B cell (primary cell): ENCODE results near the gene OLFM2. TPM values are rescaled to one million over a fixed set of nuclear protein-coding genes. Genes with fewer than 3 reads are reported as not detected.

Experiments used
- ATAC-seq: fragments of 200-7000 bp; cut with Tn5 transposase; one replicate; pipeline ENCODE4 v1.10.0; 2021; ENCODE audit warnings: low read depth, mild to moderate bottlenecking, moderate number of reproducible peaks, moderate library complexity
- CTCF ChIA-PET: fragments of 350-600 bp; sonication (Branson Sonifier 250); formaldehyde crosslinking; loops from one replicate; lab custom pipeline; 2021; ENCODE audit warnings: antibody characterized with exemption, inconsistent platforms; lab: Charles Lee
- POLR2A ChIA-PET: fragments of 350-600 bp; sonication (Branson Sonifier 250); formaldehyde crosslinking; loops from one replicate; lab custom pipeline; 2021; ENCODE audit warnings: antibody characterized with exemption; lab: Charles Lee
- DNase-seq: peaks from one replicate; pipeline ENCODE4 v3.0.0; 2013
- H2AFZ ChIP-seq: 2 replicates; pipeline ENCODE4 v1.6.1; 2012; ENCODE audit warnings: mild to moderate bottlenecking, low read depth, low read length; ENCODE audit not compliant: insufficient read depth, poor library complexity, severe bottlenecking
- H3K27ac ChIP-seq, 2 donors: 1 replicate in 1 of 2; 2 replicates in 1 of 2; pipeline ENCODE4 v1.5.1; 2012 to 2013; ENCODE audit warnings: low read length in 2 of 2, mild to moderate bottlenecking in 2 of 2, moderate library complexity in 1 of 2
- H3K27me3 ChIP-seq, 4 experiments: fragments of 200-600 bp in 1 of 4; sonication (generic) in 1 of 4; replicated peaks in 1 of 4; 1 replicate in 2 of 4; 2 replicates in 2 of 4; pipeline versions ENCODE4 v1.6.1 to v1.7.0; 2013 to 2016; ENCODE audit warnings: low read length in 3 of 4, mild to moderate bottlenecking in 2 of 4, mixed read lengths in 1 of 4, moderate library complexity in 1 of 4; ENCODE audit not compliant: insufficient read depth in 4 of 4, control insufficient read depth in 3 of 4; ENCODE audit errors: control extremely low read depth in 1 of 4
- H3K36me3 ChIP-seq, 2 experiments: replicated peaks in 1 of 2; 1 replicate in 1 of 2; 2 replicates in 1 of 2; pipeline versions ENCODE4 v1.6.1 to v1.7.1; 2013; ENCODE audit warnings: low read length in 1 of 2; ENCODE audit not compliant: insufficient read depth in 2 of 2, control insufficient read depth in 1 of 2; ENCODE audit errors: control extremely low read depth in 1 of 2, extremely low read depth in 1 of 2
- H3K4me1 ChIP-seq, 2 donors: fragments of 200-600 bp in 1 of 2; sonication (generic) in 1 of 2; 1 replicate in 1 of 2; 2 replicates in 1 of 2; pipeline versions ENCODE4 v1.5.1 to v1.6.1; 2013 to 2017; ENCODE audit warnings: low read length in 2 of 2; ENCODE audit not compliant: control insufficient read depth in 2 of 2, insufficient read depth in 2 of 2
- H3K4me2 ChIP-seq: replicated peaks from 2 replicates; pipeline ENCODE3; 2012; ENCODE audit warnings: mild to moderate bottlenecking, low read depth, low read length; ENCODE audit not compliant: poor library complexity, severe bottlenecking
- H3K4me3 ChIP-seq, 5 experiments: fragments of 200-600 bp in 1 of 5; sonication (generic) in 1 of 5; 1 replicate in 3 of 5; 2 replicates in 2 of 5; pipeline versions ENCODE4 v1.5.1 to v1.7.0; 2011 to 2016; ENCODE audit warnings: low read length in 4 of 5, mild to moderate bottlenecking in 4 of 5, low read depth in 2 of 5, control low read depth in 1 of 5, moderate library complexity in 1 of 5; ENCODE audit not compliant: insufficient read depth in 1 of 5; ENCODE audit errors: control extremely low read depth in 1 of 5, extremely low read depth in 1 of 5
- H3K79me2 ChIP-seq: fragments of 200-600 bp; sonication (generic); one replicate; pipeline ENCODE4 v1.6.0; 2016; ENCODE audit warnings: low read length; ENCODE audit not compliant: control insufficient read depth, insufficient read depth
- H3K9ac ChIP-seq: fragments of 200-600 bp; sonication (generic); 2 replicates; pipeline ENCODE4 v1.6.1; 2017; ENCODE audit warnings: mild to moderate bottlenecking, low read length, moderate library complexity
- H3K9me3 ChIP-seq, 3 donors: one replicate each; pipeline versions ENCODE4 v1.6.1 to v1.7.1; 2013; ENCODE audit warnings: low read length in 2 of 3; ENCODE audit not compliant: control insufficient read depth in 2 of 3, insufficient read depth in 1 of 3; ENCODE audit errors: control extremely low read depth in 1 of 3
- H4K20me1 ChIP-seq: 2 replicates; pipeline ENCODE4 v1.6.0; 2012; ENCODE audit warnings: mild to moderate bottlenecking, low read length; ENCODE audit not compliant: insufficient read depth, control insufficient read depth, poor library complexity, severe bottlenecking
- H3K27ac Mint-ChIP-seq: one replicate; pipeline ENCODE4 v1.8.0; 2021; ENCODE audit warnings: mixed read lengths
- H3K27me3 Mint-ChIP-seq: one replicate; pipeline ENCODE4 v1.8.0; 2021; ENCODE audit warnings: mixed read lengths
- H3K4me1 Mint-ChIP-seq: one replicate; pipeline ENCODE4 v1.8.0; 2021; ENCODE audit warnings: mixed read lengths
- H3K4me3 Mint-ChIP-seq: one replicate; pipeline ENCODE4 v1.8.0; 2021; ENCODE audit warnings: mixed read lengths
- H3K9me3 Mint-ChIP-seq: one replicate; pipeline ENCODE4 v1.8.0; 2022; ENCODE audit warnings: mixed read lengths; ENCODE audit not compliant: insufficient read depth
- CTCF ChIP-seq: fragments of 200-600 bp; IDR thresholded peaks from one replicate; pipeline ENCODE4 v1.8.0; 2022; ENCODE audit warnings: antibody characterized with exemption, mild to moderate bottlenecking
- EZH2 ChIP-seq: IDR thresholded peaks from 2 replicates; pipeline ENCODE4 v1.6.1; 2012; ENCODE audit warnings: borderline replicate concordance, low read depth, mild to moderate bottlenecking, moderate library complexity, low read length; ENCODE audit not compliant: insufficient read depth, poor library complexity, severe bottlenecking
- WGBS: methylation state at CpG from one replicate; pipeline ENCODE4 v1.1.5; 2013; ENCODE audit warnings: missing lambda C conversion rate; ENCODE audit not compliant: insufficient coverage; 5-methylcytosine and 5-hydroxymethylcytosine counted together
- intact Hi-C: fragments of 100-400 bp; cut with micrococcal nuclease; formaldehyde crosslinking; loops from one replicate; pipeline ENCODE4 v1.10.0; 2022
- polyA plus RNA-seq: library from polyadenylated mRNA; depleted of rRNA; stranded (reverse); fragments of >200 nt; gene quantifications from 2 replicates; pipeline ENCODE4 v1.2.3, GENCODE V29; 2012
- total RNA-seq, 2 donors: library from RNA; stranded (reverse); fragments of 120-200 nt in 1 of 2; gene quantifications; 1 replicate in 1 of 2; 2 replicates in 1 of 2; pipeline versions ENCODE4 v1.2.3 to v1.2.4, GENCODE V29; 2013 to 2022

OLFM2 gene
- total and polyA plus RNA-seq, 2 donors (not counting 1 experiment from before 2014, with no cell fraction given), result 0.15 TPM; not detected in 1

- no peaks in the 10 kb centered on the region for H3K9me3 Mint-ChIP-seq
- no peak overlapping the region for H3K4me3 Mint-ChIP-seq
- Histone ChIP-seq H3K4me3 (no peak overlapping the region), H3K9me3 (no peaks in the 10 kb centered on the region), H3K27me3 (no peaks in the 10 kb centered on the region), H3K27ac (no peak overlapping the region), H2AFZ (no peak overlapping the region), H3K36me3 (no peaks in the 10 kb centered on the region), H3K9ac (no peak overlapping the region), H3K4me1 (no peaks in the 10 kb centered on the region), H3K4me2 (no peak overlapping the region), H3K79me2 (no peaks in the 10 kb centered on the region), H4K20me1 (no peaks in the 10 kb centered on the region)
- POLR2A ChIA-PET, result no interaction called here
- intact Hi-C loops, result no loop called here
- DNase-seq, result no peak
- ATAC-seq, result no peak
- no peak overlapping the region for H3K27ac Mint-ChIP-seq
- no peaks in the 10 kb centered on the region for H3K4me1 Mint-ChIP-seq
- peaks cover 4% of the 10 kb centered on the region for H3K27me3 Mint-ChIP-seq
- 86% methylated on average over 11 of the region's 16 CpGs for WGBS
- TF ChIP-seq CTCF, result no peak
- no peak for TF ChIP-seq EZH2
- CTCF ChIA-PET, result no interaction called here
Observed at GRCh38 chr19:9865732-9866501, 70.4 kb downstream of the OLFM2 start.

GRCh38 chr19:9863759-9864158, 72.6 kb downstream of the OLFM2 start:
- intact Hi-C loops, result no loop called here
- no peaks in the 10 kb centered on the region for H3K36me3 ChIP-seq
- WGBS, result 81% methylated on average over 5 of the region's 5 CpGs
- POLR2A ChIA-PET, result no interaction called here
- Mint-ChIP-seq H3K9me3 (no peaks in the 10 kb centered on the region), H3K4me3 (no peak overlapping the region), H3K4me1 (no peaks in the 10 kb centered on the region), H3K27ac (no peak overlapping the region), H3K27me3 (peaks cover 4% of the 10 kb centered on the region)
- H3K27ac ChIP-seq, result no peak overlapping the region
- ATAC-seq, result no peak
- no peak overlapping the region for H3K4me3 ChIP-seq
- H2AFZ ChIP-seq, result no peak overlapping the region
- no peaks in the 10 kb centered on the region for H3K9me3 ChIP-seq
- H3K4me1 ChIP-seq, result no peaks in the 10 kb centered on the region
- CTCF ChIA-PET, result interaction anchor here (0.6 to 0.9 kb wide), 3 partner anchors 10 to 277 kb away, joined by 3 read pairs; no protein-coding TSS in a partner anchor
- no peak overlapping the region for H3K9ac ChIP-seq
- H3K79me2 ChIP-seq, result no peaks in the 10 kb centered on the region
- H4K20me1 ChIP-seq, result no peaks in the 10 kb centered on the region
- DNase-seq, result no peak
- TF ChIP-seq CTCF, result no peak
- TF ChIP-seq EZH2, result no peak
- H3K4me2 ChIP-seq, result no peak overlapping the region
- no peaks in the 10 kb centered on the region for H3K27me3 ChIP-seq
